GM12892 (cell line): ENCODE measurements around the gene CEP44.
"Not testable (repeated sequence)": the region's sequence is repeated elsewhere in the genome, so short reads cannot be mapped to it uniquely, and the experiment has no call there.

ENCODE experiments used
- DNase-seq: peaks from one replicate; pipeline ENCODE4 v3.0.0; 2011; ENCODE audit not compliant: insufficient read length
- FAIRE-seq: peaks from 2 replicates; lab custom pipeline; 2011; peaks lifted over from hg19 to GRCh38; lab: Jason Lieb, UNC
- POLR2A ChIP-seq: IDR thresholded peaks from 2 replicates; pipeline ENCODE4 v1.6.1; 2011; ENCODE audit warnings: low read depth, low read length, control low read depth
- POLR2AphosphoS5 ChIP-seq: IDR thresholded peaks from 2 replicates; pipeline ENCODE4 v1.6.1; 2011; ENCODE audit warnings: low read depth, low read length, control low read depth
- TAF1 ChIP-seq: IDR thresholded peaks from 2 replicates; pipeline ENCODE4 v1.6.1; 2011; ENCODE audit warnings: low read depth, mild to moderate bottlenecking, control low read depth, low read length, borderline replicate concordance

The CEP44 gene

DNA sequence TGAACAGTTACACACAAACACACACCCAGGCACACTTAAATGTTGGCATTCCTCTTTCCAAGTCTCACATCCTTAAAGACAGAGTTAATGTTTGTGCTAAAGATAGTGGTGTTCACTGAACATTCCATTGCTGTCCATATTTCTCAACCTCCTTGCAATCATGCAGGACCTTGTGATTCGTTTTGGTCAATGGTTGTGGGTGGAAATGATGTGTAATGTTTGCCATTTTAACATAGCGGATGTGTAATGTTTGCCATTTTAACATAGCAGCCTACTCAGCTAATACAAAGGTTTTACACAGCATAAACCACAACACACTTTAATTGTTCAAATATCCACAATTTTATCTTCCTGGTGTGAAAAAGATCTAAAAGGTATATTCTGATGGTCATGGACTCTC is 93.9 kb downstream of the CEP44 start:
- DNase-seq (no peak), FAIRE-seq (no peak)

DNA sequence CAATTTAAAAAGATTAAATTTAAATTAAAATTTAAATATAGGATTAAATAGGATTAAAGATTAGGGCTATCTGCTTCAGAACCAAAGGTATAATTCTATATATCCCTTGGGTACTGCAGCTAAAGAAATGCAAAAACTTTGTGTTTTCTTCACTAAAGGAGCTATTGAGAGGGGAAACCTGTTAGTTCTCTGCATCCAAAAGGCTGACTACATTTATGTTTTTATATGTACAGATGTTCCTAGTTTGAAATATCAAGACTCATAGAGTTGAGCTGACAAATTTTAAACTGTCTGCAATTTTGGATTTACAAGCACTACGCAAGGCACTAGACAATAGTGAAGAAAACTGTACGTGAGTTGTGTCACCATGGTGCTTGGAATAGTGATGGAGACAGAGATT is 95.2 kb downstream of the CEP44 start:
- FAIRE-seq (no peak), DNase-seq (no peak)

More for the DNA sequence above, 93.9 kb downstream of the CEP44 start:
- no peak for TF ChIP-seq POLR2A
- no peak for TF ChIP-seq TAF1
- no peak for TF ChIP-seq POLR2AphosphoS5

DNA sequence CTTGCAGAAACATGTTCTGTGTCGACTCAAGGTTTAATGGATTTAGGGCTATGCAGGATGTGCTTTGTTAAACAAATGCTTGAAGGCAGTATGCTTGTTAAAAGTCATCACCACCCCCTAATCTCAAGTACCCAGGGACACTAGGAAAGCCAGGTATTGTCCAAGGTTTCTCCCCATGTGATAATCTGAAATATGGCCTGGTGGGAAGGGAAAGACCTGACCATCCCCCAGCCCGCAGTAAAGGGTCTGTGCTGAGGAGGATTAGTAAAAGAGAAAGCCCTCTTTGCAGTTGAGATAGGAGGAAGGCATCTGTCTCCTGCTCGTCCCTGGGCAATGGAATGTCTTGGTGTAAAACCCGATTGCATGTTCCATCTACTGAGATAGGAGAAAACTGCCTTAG is 96.5 kb downstream of the CEP44 start:
- FAIRE-seq = not testable (repeated sequence)

More for the DNA sequence above, 95.2 kb downstream of the CEP44 start:
- no peak for TF ChIP-seq POLR2AphosphoS5
- TF ChIP-seq TAF1 = no peak
- no peak for TF ChIP-seq POLR2A

DNA sequence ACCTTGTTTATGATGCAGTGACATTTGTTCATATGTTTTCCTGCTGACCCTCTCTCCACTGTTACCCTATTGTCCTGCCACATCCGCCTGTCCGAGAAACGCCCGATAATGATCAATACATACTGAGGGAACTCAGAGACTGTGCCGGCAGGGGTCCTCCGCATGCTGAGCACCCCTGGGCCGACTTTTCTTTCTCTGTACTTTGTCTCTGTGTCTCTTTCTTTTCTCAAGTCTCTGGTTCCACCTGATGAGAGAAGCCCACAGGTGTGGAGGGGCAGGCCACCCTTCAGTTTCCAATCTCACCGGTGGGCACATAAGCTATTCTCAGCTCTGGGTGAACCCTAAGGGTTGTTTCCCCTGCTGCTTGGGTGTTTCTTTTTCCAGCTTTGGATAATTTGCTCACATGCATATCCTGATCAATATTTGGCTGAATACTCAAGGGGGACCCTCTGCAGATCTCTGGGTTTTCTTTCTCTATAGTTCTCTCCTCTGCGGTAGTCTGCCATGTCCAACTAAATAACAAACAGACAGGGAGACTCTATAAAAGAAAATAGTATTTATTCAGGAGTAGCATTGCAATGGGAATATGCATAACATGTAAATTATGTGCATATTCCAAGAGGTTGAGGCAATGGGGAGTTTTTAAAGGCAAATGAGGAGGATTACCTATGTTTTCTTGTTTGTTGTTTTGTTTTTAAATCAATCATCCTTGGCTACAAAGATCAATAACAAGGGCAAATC is 97.2 kb downstream of the CEP44 start:
- DNase-seq (no peak), FAIRE-seq (no peak)
- no peak for TF ChIP-seq TAF1

More for the DNA sequence above, 96.5 kb downstream of the CEP44 start:
- not testable (repeated sequence) for DNase-seq

DNA sequence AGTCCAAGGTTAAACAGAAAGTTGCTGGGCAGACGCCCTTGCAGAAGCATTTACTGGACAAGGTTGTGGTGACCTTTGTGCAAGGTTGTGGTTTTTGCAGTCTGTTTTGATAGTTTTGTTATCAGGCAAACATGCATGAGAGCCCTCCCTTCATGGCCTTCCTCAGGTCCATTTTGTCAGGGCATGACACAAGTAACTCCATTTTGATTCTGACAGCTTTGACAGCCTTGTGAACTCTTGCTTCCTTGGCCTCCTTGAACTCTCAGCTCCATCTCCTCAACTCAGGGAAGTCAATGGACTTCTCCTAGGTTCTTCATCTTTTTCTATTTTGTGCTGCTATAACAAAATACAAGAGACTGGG is 97.7 kb downstream of the CEP44 start:
- TF ChIP-seq POLR2A (no peak), POLR2AphosphoS5 (no peak), TAF1 (no peak)
- DNase-seq = no peak
- no peak for FAIRE-seq
